Muscle of back (tissue), 11 donors: ENCODE data around the gene C19orf38. TPM values are rescaled to one million over a fixed set of nuclear protein-coding genes. Genes with fewer than 3 reads are reported as not detected.
A peak's percentile ranks its signal among the peaks of the same experiment; 100 is the strongest.
"Not testable (repeated sequence)": the region's sequence is repeated elsewhere in the genome, so short reads cannot be mapped to it uniquely, and the experiment has no call there.

ENCODE experiments used
- DNase-seq, 3 donors: peaks; one replicate each; pipeline versions ENCODE4 v3.0.0 to v3.0.0-alpha.2; 2013
- polyA plus RNA-seq, 10 donors: library from polyadenylated mRNA; unstranded; fragments of 120-200 nt; gene quantifications; one replicate each; pipeline ENCODE4 v1.2.1, GENCODE V29; 2013; ENCODE audit not compliant: insufficient read length in 10 of 10

The C19orf38 gene
- polyA plus RNA-seq, 10 donors: 1.6 to 4.7 (median 2.6) TPM

- no peak for DNase-seq
These were observed 5.4 kb upstream of the C19orf38 start for GRCh38 chr19:10842788-10843187.

- DNase-seq: no peak
These were observed 1.6 kb upstream of the C19orf38 start for GRCh38 chr19:10846500-10847202.

DNA sequence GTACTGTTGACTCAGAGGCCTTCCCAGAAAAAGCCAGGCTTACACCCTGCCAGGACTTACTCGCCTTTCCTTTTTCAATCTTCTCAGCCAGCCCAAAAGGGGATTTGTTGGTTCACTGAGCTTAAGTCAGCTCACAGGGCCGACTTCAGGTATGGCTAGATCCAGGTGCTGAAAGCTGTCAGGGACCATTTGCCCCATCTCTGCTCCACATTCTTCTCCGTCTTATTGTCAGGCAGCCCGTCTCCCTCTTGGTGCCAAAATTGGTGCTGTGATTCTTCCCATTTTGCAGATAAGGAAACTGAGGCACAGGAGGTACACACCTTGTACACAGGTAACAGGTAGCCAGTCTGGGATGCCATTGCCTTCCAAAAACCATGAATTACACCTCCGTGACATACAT, 2.4 kb downstream of the C19orf38 start:
- no peak for DNase-seq

- no peak for DNase-seq
These were observed 4.0 kb downstream of the C19orf38 start for GRCh38 chr19:10852098-10852800.

- no peak for DNase-seq
These were observed 4.7 kb downstream of the C19orf38 start for GRCh38 chr19:10852941-10853340.

DNA sequence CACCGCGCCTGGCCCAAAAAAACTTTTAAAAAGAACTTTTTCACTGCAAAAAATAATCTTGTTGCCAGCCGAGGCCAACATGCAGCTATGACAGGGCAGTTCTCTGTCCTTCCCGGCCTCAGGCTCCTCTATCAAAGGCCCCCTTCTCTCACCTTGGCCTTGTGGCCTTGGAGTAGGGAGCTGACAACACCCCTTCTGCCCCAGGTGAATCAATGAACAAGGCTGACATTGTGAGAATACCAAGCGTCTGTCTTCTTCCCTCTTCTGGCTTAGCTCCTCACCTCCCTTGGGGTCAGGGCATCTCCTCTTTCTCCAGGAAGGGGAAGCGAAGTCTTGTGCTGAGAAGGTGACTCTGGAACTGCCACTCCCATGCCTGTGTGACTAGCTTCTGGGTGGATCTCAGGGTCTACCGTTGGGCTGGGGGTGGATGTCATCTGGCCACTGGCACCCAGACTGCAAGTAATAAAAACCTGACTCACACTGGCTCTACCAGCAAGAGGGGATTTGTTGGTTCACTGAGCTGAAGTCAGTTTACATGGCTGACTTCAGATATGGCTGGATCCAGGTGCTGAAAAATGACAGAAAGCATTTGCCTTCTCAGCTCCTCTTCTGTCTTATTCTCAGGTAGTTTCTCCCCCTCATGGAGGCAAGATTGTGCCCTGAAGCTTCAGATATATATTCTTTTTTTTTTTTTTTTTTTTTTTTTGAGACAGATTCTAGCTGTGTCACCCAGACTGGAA, 6.3 kb downstream of the C19orf38 start:
- no peak for DNase-seq

GRCh38 chr19:10855879-10856522, 7.8 kb downstream of the C19orf38 start:
- DNase-seq: no peak

DNA sequence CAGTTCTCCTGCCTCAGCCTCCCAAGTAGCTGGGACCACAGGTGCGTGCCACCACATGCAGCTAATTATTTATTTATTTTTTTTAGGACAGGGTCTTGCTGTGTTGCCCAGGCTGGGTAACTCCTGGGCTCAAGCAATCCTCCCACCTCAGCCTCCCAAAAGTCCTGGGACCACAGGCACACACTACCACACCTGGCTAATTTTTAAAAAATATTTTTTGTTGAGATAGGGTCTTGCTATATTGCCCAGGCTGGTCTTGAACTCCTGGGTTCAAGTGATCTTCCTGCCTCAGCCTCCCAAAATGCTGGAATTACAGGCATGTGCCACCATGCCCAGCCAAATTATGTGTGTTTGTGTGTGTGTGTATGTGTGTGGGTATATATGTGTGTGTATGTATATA, 8.7 kb downstream of the C19orf38 start:
- DNase-seq: not testable (repeated sequence)

DNA sequence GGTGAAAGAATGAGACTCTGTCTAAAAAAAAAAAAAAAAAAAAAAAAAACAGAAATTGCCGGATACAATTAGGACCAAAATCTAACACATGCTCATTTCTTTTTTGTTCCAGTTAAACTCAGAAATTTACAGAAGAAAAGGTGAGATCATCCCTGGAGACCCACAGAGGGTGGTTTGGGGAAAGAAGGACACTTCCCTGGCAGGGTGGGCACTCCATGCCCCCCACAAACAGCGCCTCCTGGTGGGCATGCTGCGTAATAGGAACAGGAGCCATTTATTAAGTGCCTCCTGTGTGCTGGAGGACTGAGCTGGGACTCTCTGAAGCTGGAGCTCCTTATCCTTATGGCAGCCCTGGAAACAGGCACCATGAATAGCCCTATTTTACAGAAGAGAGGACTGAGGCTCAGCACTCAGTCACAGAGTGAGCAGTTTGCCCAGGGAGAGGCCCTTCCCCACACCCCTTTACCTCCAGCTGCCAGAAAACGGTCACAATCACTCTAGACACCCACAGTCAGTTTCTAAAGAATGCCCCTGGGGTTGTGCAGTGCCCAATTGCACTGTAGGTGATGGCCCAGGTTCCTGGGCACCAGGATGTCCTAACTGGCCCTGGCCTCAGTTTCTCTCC, 10.1 kb downstream of the C19orf38 start:
- DNase-seq: no peak

- no peak for DNase-seq
These were observed 13.0 kb downstream of the C19orf38 start for GRCh38 chr19:10861103-10861651.

DNA sequence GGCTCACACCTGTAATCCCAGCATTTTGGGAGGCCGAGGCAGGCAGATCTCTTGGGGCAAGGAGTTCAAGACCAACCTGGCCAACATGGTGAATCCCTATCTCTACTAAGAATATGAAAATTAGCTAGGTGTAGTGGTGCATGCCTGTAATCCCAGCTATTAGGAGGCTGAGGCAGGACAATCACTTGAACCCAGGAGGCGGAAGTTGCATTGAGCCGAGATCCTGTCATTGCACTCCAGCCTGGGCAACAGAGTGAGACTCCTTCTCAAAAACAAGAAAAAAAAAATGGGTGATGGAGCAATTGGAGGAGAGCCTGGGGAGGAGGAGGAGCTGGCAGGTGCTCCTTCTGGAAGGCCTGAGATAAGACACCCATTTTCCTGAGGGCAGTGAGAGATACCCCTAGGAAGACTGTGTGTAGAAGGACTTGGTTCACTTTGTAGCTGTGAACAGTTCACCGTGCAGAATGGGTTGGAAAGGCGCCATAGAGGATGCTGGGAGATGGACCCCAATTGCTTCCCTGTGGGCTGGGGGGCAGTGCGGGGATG, 14.4 kb downstream of the C19orf38 start:
- DNase-seq: no peak

GRCh38 chr19:10863107-10863717, 15.0 kb downstream of the C19orf38 start:
- DNase-seq: no peak

- DNase-seq: peak; percentile 75 to 90 (median 88)
These were observed 16.3 kb downstream of the C19orf38 start for GRCh38 chr19:10864538-10864899.

DNA sequence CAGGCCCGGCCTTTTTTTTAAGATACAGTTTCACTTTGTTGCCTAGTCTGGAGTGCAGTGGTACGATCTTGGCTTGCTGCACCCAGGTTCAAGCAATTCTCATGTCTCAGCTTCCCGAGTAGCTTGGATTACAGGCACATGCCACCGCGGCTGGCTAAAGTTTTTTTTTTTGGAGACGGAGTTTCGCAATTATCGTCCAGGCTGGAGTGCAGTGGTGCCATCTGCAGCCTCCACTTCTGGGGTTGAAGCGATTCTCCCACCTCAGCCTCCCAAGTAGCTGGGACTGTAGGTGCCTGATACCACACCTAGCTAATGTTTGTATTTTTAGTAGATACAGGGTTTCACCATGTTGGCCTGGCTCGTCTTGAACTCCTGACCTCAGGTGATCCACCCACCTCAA, 18.3 kb downstream of the C19orf38 start:
- no peak for DNase-seq

DNA sequence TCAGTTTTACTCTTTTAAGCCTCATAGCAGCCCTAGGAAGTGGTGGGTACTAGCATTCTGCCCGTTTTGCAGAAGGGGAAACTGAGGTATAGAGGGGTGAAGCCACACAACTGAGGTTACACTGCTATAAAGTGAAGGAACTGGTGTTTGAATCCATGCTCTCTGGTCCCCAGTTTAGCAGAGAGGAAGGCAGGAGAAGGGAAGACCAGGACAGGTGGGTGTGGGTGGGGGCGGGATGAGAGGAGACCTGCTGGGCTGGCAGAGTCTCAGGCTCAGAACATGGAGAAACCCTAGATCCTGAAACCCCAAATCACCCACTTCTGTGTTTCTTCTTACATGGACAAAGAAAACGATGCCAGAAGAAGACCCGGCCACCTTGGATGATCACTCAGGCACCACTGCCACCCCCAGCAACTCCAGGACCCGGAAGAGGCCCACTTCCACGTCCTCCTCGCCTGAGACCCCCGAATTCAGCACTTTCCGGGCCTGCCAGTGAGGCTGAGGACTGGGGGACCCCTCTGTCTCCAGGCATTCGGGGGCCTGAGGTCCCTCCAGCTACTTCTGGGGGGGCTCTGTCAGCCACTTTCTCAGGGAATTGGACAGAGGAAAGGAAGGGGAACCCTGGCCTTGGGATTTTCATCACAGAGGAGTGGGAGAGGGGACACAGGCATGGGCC, 20.8 kb downstream of the C19orf38 start:
- DNase-seq: no peak

GRCh38 chr19:10869872-10870311, 21.7 kb downstream of the C19orf38 start:
- not testable (repeated sequence) for DNase-seq

DNA sequence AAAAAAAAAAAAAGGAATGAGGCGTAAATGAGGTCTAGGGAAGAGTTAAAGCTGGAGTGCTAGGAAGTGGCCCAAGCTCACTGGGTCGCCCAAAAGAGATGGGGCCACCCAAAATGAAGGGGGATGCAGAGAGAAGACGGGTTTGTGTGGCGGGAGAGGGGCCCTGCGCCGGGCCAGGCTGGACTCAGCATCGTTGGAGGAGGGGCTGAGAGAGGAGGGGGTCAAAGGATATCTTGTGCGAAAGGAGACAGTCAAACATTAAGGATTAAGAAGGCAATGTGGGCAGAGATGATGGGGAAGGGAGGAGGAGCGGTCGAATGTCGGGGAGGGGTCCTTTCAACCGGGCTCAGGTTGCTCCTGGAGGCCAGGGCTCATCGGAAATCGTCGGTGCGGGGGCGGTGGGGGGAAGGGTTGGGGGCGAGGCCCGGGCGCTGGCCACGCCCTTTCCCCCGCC, 22.3 kb downstream of the C19orf38 start:
- no peak for DNase-seq

DNA sequence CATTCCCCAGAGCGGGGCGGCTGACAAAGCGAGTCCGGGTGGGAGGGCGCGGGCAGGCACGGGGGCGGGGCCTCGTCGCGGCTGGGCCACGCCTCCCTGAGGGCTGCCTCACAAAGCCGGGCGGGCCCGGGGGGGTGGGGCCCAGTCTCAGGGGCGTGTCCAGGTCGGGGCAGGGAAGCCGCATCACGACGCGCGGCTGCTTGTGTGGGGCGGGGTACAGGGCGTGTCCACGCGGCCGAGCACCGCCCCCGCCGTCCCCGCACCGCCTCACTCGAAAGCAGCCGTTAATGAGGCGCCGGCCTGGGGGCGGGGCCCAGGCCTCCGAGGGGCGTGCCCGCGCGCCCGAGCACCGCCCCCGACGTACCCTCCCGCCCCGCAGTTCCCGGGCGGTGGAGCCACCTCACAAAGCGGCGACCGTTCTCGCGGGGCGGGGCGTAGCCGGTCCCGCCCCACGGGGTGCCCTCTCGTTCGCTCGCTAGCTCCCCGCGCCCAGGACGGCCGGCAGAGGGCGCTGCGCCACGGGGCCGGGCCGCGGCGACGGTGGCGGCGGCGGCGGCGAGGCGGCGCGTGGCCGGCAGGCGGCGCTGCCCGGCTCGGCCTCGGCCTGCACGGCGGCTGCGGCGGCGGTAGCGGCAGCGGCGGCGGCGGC, 22.9 kb downstream of the C19orf38 start, which contains the start of gene CARM1:
Gene CARM1, plus strand, starts transcription at position 599 of the 649 bp plus-strand sequence. CDS start 150 bp downstream, outside the sequence.
- DNase-seq: peak; percentile 98 to 100 (median 99)
